Adrenal gland (tissue), 5 donors: Measurements from ENCODE around the gene NUMA1.

Experiments
- CTCF ChIP-seq, 6 experiments: fragments of 450-650 bp in 4 of 6; fragments of 200-600 bp in 2 of 6; sonication (generic) in 1 of 6; IDR thresholded peaks; 1 replicate in 5 of 6; 2 replicates in 1 of 6; pipeline versions ENCODE4 v1.5.1 to v1.8.0; 2016 to 2021; ENCODE audit warnings: antibody characterized with exemption in 6 of 6, mild to moderate bottlenecking in 2 of 6, moderate library complexity in 1 of 6
- POLR2A ChIP-seq, 2 donors: fragments of 450-650 bp; IDR thresholded peaks; one replicate each; pipeline ENCODE4 v1.6.1; 2017; ENCODE audit warnings: antibody characterized with exemption in 2 of 2, mild to moderate bottlenecking in 2 of 2, moderate library complexity in 1 of 2
- donor health status: DM: no; HTN: no; CAD: no.

DNA sequence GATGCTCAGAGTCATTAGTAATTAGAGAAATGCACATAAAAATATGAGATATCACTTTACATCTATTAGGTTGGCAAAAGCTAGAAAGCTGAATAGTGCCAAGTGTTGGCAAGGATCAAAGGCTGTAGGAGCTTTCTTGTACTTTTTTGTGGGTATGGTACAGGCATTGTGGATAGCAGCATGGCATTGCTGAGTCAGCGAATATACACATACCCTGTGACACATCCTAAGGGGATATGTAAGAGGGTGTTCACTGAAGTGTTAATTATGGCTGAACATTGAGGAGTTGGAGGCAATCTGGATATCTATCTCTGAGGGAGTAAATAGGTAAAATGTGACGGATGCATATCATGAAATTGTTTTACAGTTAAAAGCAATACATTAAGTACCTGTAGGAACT, 108.7 kb downstream of the NUMA1 start:
- TF ChIP-seq CTCF (IDR thresholded peaks at IDR 0.05) (no peak), POLR2A (IDR thresholded peaks at IDR 0.05) (no peak)
